Limb (tissue), 2 donors: ENCODE results near the gene SMAD4.

ENCODE experiments used
- DNase-seq, 2 donors: peaks; one replicate each; pipeline ENCODE4 v3.0.0-alpha.2; 2016; ENCODE audit errors: extremely low spot score in 2 of 2

SMAD4 gene

DNA sequence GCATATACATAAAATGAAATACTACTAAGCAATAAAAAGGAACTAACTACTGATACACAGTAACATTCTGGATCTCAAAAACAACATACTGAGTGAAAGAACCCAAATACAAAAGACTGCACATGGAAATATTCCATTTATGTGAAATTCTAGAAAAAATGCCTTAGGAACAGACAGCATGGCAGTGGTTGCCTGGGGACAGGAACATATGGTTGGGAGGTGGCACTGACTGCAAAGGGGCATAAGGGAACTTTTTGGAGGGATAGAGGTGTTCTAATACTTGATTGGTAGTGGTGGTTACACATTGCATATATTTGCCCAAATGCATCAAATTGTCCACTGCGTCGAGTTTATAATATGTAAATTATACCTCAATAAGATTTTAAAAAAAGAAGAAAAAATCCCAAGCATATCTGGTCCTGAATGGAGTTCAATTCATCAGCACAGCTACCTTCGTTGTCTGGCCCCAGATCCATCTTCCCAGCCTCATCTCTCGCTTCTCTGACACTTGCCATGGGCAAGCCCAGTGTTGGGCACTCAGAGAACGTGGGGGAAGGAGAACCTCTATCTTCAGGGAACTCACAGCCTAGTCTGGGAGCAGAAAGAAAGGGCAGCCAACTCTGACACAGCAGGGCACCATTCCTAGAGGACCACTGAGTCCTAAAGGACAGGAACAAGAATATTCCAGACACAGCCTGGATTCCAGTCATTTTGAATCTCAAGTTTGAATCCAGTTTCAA, 8.6 kb upstream of the SMAD4 start:
- no peak for DNase-seq

DNA sequence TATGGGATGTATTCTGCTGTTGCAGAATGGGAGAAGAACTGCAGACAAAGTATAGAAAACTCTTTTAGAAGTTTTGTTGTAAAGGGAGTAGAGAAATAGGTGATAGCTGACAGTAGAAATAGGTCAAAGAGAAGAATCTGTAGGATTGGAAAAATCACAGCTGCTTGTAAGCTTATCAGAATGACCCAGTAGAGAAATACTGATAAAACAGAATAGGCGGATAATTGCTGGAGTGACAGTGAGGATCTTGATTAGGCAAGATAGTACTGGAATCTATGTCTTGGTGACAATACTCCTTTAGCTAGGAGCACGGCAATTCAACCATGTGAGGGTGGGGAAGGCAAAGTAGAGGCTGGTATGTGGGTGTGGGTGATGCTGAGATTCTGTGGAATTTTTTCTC, 4.5 kb upstream of the SMAD4 start:
- DNase-seq, result no peak

DNA sequence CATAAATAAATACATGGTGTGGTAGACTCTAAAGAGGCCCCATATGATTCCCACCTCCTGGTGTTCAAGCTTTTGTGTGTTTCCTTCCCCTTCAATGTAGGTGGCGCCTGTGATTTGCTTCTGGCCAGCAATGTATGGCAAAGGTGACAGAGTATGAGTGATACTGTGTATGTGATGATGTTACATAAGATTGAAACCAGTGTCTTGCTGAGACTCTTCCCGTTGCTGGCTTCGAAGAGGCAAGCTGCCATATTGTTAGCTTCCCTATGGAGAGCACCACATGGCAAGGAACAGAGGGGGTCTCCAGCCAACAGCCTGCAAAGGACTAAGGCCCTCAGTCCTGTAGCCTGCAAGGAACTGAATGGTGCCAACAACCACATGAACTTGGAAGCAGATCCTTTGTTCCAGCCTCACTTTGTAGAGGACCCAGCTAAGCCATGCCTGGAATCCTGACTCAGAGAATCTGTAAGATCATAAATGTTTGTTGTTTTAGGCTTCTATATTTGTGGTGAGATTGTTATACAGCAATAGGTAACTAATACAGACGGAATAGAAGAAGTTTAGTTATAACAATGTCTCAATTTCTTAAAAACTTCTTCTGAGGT, 1.7 kb upstream of the SMAD4 start:
- no peak for DNase-seq

DNA sequence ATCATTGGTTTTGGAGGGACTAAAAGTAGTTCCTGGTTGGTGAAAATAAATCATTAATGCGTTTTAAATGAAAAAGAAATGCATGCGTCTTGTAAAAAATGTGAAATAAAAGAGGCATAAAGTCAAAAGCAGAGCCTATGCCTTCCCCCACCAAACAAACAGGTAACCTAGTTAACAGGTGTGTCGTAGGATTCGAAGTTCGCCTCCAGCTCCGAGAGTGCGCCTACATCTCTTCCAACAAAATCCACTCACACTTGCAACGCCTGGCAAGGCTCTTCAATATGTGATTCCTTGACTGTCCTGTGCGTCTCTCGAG, 677 bp upstream of the SMAD4 start:
- DNase-seq, result no peak

DNA sequence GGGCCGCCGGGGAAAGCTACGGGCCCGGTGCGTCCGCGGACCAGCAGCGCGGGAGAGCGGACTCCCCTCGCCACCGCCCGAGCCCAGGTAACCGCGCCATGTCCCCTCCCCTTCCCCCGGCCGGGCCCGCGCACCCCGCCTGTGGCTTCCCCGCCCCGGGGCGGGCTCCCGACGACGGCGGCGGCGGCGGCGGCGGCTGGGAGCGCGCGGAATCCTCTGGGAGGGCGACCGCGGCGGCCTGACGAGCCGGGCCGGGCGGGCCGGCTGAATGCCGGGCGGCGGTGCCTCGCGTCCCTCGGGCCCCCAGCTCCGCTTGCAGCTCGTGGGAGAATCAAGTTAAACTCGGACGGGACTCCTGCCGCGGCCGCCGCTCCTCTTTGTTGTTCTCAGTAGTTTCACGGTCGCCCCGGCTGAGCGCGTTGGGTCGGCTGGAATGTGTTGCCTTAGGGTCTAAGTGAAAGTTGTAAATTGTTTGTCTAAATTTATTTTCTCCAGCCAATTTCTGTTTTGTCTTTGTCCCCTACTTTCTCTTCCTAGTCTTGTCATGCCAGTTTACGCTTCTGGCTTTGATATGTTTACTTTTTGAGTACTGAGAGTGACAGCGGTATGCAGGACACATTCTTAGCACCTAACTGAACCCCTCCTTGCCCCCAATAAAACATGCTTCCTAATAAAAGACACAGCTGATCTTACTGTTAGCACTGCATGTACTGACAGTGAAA, 685 bp downstream of the SMAD4 start:
- peak; percentile 32 to 85 for DNase-seq

DNA sequence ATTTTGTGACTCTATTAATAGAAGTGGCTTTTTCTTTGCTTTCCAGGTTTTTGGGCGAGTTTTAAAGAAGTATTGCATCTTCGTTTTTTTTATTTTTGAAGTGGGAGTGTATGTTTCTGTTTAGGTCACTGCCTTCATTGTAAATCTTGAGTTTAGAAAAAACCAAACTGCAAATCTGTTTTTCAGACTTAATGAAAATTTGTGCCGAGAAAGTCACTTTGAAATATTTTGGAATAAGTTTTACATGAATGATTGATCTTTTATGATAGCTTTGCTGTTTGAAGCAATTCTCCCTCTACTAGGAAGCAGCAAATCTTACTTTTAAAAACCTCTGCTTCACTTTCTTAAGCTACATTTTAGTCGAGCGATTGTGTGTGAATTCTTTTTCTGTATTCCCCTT, 2.2 kb downstream of the SMAD4 start:
- no peak for DNase-seq

DNA sequence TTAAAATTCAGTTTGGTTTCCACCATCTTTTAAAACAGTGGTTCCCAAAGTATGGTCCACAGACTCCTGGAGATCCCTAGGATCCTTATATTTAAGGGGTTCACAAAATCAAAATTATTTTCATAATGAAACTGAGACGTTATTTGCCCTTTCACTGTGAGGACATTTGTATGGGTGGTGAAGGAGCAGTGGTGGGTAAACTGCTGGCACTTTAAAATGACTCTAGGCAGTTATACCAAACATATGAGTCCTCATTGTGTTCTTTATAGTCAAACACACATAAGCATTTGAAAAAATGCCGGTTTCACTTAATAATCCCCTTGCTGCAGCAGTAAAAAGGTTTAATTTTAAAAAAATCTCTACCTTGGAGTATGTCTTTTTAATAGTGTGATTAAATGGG, 7.2 kb downstream of the SMAD4 start:
- DNase-seq, result no peak

DNA sequence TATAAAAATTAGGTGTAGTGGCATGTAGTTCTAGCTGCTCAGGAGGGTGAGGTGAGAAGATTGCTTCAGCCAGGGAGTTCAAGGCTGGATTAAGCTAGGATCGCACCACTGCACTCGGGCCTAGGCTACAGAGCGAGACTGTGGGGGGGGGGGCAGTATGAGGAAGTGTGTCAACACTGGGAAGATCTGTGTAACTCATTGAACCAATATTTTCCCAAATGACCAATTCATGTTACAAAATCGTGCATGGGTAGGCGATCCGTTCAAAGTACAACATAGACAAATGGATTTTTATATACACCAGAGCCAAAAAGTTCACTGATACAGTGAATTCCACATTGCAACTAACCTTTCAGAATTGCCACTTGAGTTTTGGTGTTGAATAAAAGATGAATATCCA, 8.1 kb downstream of the SMAD4 start:
- DNase-seq, result no peak

DNA sequence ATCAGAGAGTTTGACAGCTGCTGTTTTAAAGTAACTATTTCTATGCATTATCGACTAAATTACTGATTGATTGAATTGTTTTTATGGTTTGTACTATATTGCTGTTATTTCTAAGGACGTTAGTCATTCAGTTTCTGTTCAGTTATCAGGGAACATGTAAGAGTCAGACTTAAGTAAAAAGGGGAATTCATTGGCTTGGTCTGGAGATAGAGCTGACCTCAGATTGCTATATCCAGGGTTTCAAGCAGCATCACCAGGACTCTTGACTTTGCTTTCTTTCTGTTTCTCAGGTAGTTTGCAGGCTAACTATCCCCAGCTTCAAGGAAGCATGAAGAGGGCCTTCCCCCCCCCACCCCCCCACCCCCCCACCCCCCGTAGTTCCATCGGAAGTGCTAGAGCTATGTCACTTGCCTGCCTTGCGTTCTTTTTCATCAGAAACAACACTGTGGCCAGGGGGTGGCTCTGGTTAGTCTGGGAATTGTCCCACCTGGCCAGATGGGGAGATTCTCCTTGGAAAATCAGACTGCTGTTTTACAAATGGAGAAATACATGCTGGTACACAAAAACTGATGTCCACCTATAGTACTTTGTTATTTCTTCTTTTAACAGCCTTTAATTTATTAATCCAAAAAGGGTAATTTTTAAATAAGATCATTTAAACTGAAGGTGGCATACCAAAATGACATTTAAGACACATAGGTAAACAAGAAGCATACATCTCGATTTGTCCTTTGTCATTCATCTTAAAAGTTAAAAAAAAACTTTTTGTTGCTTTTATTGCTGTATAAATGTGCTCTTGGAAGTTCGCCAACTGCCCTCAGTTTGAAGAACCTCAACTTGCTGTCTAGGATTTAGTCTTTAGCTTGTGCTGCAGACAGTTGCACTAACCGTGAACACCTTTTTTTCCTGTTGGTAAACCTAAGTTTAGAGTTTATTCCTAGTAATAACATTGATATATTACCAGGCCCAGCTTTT, 9.4 kb downstream of the SMAD4 start:
- DNase-seq, result no peak

DNA sequence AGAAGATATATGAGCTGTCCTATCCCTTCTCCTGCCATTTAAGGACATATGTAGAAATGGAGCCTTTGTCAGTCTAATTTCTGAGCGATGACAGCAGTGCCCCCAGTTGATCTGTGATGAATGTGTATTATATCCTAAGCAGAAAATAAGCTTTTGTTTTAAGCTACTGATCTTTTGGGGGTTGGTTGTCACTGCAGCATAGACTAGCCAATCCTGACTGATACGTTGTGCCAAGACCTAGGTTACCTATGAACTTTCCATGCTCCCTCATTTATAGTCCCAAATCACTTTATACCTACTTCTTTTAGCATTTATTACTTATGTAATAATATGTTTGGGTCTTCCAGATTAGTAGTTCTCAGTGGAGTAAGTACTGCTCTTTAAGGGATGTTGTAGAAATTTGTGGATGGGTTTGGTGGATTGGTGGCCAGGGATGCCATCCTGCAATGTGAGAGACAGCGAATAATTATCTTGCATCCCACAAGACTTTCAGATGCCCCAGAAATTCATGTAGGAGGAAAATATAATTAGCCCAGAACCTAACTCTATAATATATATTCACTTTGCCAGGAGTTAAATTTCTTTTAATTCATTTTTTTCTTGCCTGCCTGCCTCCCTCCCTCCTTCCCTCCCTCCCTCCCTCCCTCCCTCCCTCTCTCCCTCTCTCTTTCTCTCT, 11.8 kb downstream of the SMAD4 start:
- DNase-seq, result no peak

DNA sequence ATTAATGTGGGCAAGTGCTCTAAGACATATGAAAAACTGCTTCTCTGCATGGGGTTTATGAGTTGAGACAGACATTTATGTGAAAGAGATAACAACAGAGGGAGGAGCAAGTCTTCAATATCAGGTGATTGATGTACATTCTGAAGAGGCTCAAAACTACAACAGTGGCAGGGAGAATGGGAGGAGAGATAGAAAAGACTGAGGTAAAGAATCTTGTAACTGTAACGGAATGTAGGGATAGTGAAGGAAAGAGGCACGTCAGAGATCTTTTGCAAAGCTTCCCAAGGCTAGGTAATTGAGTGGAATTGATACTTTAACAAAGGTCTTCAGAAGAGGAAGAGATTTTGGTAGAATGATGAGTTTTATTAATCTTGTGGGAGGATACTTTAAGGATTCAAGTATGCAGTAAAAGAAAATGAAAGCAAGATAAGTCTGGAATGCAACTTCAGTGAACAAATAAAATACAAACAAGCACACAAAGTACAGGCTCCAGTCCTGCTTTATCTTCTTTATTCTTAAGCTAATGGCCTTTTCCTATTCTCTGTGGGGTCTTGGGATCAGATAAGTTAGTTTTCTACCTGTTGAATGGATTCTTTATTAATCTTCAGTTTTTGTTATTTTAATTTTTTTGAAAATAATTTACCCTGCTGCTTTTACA, 15.0 kb downstream of the SMAD4 start:
- DNase-seq, result no peak

DNA sequence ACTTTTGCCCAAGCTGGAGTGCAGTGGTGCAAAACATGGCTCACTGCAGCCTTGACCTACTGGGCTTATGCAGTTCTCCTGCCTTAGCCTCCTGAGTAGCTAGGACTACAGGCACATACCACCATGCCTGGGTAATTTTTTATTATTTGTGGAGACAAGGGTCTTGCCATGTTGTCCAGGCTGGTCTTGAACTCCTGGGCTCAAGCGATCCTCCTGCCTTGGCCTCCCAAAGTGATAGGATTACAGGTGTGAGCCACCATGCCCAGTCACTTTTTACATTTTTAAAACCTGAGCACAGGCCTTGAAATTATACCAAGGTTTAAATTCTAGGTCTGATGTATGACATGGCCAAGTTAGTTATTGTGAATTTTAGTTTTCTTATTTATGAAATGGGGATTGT, 18.2 kb downstream of the SMAD4 start:
- DNase-seq, result no peak

DNA sequence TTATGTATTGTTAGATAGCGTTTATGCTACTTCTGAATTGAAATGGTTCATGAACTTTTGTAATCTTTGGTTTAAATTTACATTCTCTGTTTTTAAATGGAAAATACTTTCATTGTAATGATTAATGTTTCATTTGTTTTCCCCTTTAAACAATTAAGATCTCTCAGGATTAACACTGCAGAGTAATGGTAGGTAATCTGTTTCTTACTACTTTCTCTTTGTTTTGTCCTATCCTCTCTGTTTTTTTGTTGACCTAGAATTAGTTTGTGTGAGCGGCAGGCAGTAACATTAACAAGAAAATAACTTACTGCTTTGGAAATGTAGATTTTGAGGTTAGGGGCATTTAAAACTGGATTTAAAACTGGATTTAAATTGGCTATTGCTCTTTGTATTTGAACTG, 19.1 kb downstream of the SMAD4 start:
- DNase-seq, result no peak

DNA sequence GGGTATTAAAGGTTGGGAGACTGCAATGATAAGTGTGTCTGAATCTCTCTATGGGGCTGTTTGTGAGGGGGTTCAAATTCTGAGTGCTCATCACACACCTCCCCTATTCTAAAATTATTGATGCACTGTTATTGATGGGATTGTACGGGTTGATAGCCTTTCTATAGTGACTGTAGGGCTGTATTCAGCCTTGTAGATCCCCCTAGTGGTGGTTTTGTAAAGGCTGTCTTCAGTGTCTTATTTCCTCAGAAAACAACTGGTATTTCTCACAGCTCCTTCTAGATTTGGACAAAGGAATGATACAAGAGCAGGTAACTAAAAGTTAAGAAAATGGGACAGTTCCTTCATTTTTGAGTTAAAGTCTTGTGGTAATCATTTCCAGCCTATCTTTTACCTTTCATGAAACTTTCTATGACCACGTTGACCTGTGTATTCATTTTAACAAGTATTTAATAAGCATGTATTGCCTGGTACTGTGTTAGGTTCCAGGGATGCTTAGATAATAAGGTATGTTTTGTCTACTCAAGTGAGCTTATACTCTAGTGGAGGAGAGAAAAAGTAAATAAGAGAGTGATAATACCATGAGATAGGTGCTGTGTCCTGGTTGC, 21.2 kb downstream of the SMAD4 start:
- peak in 1 of 2 donors; percentile 75 for DNase-seq

DNA sequence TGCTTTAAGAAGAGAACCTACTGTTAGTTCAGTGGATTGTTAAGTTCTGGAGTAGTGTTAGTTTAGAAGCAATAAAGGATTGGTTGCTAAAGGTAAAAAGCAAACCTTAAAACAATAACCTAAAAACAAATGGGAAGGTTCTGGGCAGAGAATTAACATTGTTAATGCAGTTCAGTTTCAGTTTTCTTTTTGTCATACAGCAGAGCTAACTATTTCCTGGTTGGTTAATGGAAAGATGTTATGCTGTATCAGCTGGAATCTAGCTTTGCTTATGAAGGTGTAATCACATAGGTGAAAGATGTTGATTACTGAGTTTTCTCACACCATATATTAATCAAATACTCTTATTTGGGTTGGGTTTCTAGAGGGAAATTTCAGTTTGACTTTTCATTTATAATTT, 23.8 kb downstream of the SMAD4 start:
- DNase-seq, result no peak

DNA sequence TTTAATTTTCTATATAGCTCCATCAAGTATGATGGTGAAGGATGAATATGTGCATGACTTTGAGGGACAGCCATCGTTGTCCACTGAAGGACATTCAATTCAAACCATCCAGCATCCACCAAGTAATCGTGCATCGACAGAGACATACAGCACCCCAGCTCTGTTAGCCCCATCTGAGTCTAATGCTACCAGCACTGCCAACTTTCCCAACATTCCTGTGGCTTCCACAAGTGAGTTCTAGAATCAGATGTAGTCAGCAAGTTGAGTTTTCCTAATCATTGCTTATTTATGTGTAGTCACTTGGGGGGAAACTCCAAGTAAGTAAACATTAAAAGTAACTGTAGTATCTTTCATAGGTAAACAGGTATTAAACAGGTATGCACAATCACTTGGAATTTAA, 24.8 kb downstream of the SMAD4 start:
- no peak for DNase-seq

DNA sequence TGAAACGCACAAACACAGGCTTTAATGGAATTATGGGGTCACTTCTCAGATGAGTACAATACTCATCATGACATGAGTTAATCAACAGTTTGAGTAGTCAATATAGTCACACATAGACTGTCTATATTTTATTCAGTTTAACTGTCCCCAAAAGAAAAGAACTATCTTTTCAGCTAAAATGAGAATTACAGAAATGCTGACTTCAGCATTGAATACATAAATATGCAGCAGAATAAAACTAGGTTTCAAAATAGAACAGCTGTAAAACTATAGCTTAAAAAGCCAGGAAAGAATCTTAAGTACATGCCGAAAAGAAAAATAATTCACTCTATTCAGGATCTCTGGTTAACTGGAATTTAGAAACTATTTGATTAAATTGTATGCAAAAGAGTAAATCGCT, 30.0 kb downstream of the SMAD4 start:
- no peak for DNase-seq

DNA sequence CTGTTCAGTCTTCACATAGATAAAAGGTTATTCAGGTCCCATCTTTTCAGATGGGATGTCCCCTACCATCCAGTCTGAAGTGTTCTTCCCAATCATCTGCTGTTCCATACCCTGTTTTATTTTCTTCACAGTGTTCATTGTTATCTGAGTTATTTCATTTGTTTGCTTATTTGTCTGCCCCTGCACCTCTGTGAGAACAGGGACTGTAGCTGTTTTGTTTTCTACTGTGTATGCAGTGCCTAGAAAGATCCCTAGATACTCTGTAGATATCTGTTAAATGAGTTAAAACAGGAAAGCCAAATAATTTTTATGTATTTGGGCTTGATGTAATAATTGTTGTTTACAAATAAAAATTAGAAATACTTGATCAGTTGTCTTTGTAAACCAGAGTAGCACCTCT, 34.2 kb downstream of the SMAD4 start:
- DNase-seq, result no peak

DNA sequence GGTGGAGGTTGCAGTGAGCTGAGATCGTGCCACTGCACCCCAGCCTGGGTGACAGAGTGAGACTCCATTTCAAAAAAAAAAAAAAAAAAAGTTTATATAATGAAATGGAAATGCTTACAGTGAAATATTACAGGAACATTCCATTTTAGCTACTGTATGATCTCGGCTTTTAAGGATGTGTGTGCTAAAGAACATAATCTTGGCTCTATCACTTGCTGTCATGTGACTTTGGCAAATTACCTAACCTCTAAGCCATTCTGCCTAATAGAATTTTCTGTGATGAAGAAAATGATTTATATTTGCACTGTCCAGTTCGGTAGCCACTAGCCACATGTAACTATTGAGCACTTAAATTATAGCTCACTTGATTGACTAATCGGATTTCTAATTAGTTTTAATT, 36.3 kb downstream of the SMAD4 start:
- no peak for DNase-seq

DNA sequence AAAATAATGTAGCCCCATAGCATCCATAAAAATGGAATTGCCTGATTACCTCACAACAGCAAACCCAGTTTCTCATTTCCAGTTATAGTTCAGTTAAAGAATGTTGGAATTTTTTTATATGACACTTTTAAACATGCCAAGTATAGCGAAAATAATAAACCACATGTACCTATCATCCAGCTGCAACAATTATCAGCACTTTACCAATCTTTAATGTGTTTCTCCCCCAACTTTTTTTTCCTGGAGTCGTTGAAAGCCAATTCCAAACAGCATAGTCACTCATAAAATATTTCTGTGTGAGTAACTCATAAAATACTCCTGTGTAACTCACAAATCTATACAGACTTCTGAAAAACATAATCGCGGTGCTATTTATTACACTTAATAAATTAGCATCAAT, 38.1 kb downstream of the SMAD4 start:
- DNase-seq, result no peak
